ENCODE measurements around the gene FGF3.

FGF3 gene

GRCh38 chr11:69843529-69843921, 24.3 kb upstream of the FGF3 start:
- no peak for DNase-seq

DNA sequence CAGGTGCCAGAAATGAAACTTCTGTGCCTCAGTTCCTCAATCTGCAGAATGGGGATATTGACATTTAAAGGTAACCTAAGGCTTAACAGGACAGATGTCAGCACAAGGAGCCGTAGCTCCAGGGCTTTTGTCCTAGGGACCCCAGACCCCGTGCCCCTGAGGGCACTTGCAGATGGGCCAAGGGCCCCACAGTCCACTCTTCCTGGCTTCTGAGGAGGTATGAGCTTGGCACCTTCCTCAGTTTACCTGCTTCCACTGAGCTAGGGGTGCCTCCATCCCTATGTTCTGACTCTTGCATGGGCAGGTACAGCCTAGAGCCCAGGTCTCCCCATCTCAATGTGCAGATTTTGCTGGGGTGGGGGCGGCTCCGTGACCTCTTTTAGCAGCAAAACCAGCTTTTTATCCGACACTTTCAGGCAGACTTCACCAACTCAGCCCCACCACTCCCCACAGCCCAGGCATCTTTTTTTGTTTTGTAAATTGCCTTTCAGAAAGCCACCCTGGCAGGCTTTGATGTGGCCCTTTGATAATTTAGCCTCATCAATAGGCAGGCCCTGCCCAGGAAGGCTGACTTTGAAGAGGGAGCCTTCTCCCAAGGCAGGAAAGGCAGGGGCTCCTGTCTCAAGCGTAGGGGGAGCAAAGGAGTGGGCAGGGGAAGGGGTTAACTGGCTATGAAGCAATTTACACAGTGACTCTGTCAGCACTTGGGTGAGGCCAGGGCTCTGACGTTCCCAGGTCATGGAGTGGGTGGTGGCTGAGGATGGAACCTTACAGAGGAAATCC, 23.7 kb upstream of the FGF3 start:
- DNase-seq = no peak

DNA sequence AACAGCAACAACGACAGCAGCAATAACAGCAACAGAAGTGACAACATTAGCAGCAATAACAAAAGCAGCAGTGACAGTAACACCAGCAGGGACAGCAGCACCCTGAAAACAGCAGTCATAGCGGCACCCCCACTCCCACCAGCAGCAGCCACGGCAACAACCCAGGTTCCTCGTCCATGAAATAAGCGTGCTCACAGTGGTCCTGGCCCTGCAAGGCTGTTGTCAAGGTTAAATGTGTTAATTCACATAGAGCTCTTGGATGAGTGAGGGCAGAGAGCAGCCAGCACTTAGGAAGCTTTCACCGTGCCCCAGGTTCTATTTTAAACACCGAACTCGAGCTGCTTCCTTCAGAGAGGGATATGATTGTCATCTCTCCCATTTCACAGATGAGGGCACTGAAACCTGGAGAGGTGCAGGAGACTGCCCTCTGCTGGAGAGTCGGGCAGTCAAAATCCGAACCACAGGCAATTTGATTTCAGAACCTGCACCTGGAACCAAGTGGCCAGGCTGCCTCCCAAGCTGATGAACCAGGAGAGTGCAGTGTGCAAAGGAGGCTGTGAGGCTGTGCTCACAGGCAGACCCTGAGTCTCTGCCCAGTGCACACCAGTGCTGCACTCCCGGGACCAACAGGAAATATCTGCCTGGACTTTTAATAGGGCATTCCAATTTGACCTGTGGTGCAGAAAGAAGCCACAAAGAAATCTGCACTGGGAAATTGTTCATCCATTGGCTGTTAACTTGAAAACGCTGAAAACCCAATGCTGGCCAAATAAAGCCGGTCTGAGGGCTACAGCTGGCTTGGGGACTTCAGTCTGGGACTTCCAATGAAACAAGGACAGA, 22.9 kb upstream of the FGF3 start:
- DNase-seq = no peak

GRCh38 chr11:69841170-69841858, 22.1 kb upstream of the FGF3 start:
- no peak for DNase-seq

GRCh38 chr11:69840371-69841169, 21.4 kb upstream of the FGF3 start:
- DNase-seq = no peak

DNA sequence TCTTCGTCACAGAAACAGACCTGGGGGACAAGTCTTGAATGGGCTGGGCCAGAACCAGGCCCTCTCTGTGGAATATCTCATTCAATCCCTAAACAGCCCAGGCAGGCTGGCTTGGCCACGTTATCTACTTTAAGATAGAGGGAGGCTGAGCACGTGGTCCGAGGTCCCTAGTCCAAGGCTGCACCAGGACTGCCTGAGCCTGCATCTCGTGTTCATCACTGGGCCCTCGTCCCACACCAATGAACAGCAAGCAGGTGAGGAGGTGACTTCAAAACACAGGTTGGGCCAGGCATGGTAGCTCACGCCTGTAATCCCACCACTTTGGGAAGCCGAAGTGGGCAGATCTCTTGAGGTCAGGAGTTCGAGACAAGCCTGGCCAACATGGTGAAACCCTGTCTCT, 20.3 kb upstream of the FGF3 start:
- DNase-seq = no peak

DNA sequence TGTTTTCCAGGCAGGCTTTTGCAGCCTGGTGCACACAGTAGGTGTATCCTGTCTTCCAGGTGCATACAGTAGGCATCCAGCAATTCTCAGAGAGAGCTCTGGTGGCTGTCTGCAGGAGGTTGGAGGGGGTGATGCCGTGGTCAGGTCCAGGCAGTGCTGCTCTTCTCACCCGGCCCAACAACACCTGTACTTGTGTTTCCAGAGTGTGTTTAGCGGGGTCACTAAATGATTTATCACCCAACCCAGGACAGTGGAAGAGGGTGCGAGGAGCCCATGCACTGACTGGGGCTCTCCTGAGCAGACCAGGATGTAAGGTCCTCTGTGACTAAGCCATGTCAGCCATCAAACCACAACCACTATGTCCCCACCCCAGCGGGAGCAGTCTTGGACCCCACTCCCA, 18.6 kb upstream of the FGF3 start:
- DNase-seq = no peak

- no peak for DNase-seq
Observed at GRCh38 chr11:69836401-69836800, 17.2 kb upstream of the FGF3 start.

GRCh38 chr11:69834811-69835800, 15.9 kb upstream of the FGF3 start:
- no peak for DNase-seq

DNA sequence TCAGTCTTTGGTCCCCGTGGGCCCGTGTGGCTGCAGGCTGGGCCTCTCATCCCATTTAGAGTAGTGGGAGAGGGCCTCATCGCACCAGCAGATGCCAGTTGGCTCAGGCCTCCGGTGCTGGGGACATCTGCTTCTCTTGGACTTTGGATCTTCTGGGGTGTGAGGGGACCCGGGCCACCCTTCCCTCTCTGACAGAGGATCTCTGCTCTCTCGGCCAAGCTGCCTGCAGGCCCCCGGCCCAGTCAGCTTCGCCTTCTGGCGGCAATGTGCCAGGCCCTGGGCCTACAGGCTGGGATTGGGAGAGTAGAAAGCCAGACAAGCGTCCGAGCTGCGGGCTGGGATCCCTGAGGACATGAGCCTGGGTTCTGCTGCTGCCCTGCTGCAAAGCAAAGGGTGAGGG, 15.0 kb upstream of the FGF3 start:
- no peak for DNase-seq

- no peak for DNase-seq
Observed at GRCh38 chr11:69832561-69833413, 13.6 kb upstream of the FGF3 start.

- DNase-seq = no peak
Observed at GRCh38 chr11:69831985-69832384, 12.8 kb upstream of the FGF3 start.

- DNase-seq = no peak
Observed at GRCh38 chr11:69830086-69830485, 10.9 kb upstream of the FGF3 start.

DNA sequence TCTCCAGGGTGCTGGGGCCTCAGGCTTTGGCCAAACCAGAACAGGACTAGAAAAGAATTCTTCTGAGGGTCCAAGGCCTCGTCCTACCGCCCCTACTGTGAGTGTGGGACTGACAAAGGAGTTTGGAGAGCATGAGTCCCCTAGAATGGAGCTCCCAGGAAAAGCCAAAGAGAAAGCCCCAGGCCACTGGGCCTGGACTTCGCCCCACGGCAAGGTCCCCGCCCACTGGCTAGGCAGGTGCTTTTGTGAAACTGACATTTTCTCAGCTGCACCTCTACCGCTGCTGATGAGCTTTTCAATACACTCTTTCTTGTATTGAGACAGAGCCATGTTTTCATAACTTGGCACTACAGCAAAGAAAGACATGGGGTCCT, 9.7 kb upstream of the FGF3 start:
- no peak for DNase-seq

DNA sequence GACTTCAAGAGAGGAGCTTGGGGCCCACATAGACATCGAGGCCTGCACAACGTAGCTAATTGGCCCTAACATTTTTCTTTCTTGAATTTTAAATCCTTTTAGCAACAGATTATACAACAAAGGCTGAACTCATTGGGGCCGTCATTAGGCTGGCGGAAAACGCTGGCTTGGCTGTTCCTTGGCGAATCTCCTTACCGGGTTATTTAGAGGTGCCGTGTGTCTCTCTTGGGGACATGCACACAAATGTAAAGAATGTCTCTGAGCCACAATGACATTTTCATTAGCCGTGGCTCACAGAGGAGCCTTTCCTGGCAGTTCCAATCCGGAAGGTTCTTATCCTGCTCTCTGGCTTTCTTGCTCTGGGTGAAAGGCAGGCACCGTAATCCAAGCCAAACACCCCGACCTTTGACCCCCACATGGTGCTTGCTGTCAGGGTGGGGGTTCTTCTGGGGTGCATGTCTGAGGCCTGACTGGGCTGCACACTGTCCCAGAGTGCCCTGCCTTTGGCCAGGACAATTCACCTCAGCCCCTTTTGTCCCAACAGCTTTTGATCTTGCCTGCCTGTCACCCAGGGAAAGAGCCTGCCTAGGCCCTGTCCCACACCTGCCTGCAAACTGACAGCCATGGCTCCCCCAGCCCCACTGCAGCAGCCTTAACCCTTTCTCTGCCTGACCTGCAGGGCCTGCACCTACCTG, 9.2 kb upstream of the FGF3 start:
- no peak for DNase-seq

DNA sequence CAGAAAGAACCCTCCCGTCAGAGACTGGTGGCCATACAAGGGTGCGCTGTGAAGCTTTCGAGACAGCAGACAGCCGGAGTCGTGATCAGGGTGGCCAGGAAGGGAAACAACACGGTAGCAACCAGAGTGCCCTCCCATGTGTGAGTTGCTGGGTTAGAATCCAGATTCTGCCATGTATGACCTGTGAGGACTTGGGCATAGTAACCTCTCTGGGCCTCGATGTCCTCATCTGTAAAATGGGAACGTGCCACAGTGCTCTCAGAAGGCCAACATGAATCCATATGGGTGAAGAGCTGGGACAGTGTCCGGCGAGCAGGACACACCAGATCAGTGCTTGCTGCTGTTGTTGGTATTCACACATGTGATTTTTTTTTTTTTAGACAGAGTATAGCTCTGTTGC, 7.6 kb upstream of the FGF3 start:
- no peak for DNase-seq

GRCh38 chr11:69825941-69826340, 6.7 kb upstream of the FGF3 start:
- no peak for DNase-seq

- no peak for DNase-seq
Observed at GRCh38 chr11:69825037-69825834, 6.0 kb upstream of the FGF3 start.

- no peak for DNase-seq
Observed at GRCh38 chr11:69823641-69824265, 4.5 kb upstream of the FGF3 start.
